Measurements from ENCODE around the gene CD300LD.

- TF ChIP-seq EZH2phosphoT487 (IDR thresholded peaks at IDR 0.05; ENCODE audit: borderline replicate concordance, low read depth, low read length) (no peak), CTCF (conservative IDR thresholded peaks at IDR 0.05; ENCODE audit: low read length) (no peak)
Observed at GRCh38 chr17:74568106-74568873, 23.8 kb downstream of the CD300LD start.

Measured in OCI-LY7 (cell line).